IPS-11a (cell line): ENCODE results near the gene LSMEM2.
"Not testable (repeated sequence)": the region's sequence is repeated elsewhere in the genome, so short reads cannot be mapped to it uniquely, and the experiment has no call there.

Experiments
- H3K4me3 ChIP-seq: one replicate; pipeline ENCODE4 v1.5.1; 2013; ENCODE audit warnings: low read depth, low read length, control low read depth

LSMEM2 gene

DNA sequence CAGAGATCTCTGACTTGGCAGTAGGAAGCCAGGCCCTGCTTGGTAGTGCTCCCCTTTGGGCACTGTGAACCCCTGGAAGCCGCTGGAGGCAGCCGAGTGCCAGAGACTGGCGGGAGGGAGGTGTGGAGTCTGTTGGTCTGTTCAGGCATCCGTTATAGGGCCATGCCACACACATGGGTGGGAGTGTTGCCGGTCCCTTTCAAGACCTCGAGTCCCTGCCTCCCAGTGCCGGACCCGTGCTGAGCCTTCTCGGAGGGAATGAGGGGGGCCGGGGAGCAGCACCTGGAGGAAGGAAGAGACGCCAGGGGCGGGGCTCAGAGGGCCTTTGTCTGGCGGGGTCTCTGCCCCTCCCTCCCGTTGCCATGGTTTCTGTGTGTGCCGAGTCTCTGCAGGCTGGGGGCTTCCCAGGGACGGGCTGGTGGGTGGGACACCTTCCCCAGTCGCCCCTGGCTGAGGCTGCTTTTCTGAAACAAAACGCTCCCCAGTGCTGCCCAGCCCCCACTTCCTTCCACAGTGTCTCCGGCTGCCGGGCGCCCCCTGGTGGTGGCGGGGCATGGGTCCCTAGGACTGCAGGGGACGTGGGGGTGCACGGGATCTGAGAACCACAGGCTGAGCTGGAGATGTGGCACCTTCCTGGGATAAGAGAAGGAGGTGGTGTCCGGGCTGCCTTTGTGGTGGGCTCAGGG lies 32.9 kb upstream of the LSMEM2 start:
- H3K4me3 ChIP-seq: no peak overlapping the region

DNA sequence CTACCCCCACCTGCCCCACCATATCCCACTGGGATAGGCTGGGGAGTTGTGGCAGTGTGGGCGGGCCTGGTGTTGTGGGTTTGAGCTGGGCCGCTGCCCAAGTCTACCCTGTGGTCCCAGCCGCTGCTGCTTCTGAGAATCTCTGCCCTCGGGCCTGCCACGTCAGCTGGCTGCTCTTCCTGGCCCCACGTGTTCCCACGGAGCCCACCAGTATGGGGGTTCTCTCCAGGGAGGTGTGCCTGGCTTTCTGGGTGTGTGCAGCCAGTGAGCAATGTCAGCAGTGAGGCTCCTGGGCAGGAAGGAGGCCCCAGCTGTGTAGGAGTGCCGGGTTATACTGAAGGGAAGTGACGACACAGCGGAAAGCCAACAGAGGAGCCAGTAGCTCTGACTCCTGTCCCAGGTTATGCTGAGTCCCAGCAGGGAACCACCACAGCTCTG lies 32.4 kb upstream of the LSMEM2 start:
- H3K4me3 ChIP-seq: no peak overlapping the region

DNA sequence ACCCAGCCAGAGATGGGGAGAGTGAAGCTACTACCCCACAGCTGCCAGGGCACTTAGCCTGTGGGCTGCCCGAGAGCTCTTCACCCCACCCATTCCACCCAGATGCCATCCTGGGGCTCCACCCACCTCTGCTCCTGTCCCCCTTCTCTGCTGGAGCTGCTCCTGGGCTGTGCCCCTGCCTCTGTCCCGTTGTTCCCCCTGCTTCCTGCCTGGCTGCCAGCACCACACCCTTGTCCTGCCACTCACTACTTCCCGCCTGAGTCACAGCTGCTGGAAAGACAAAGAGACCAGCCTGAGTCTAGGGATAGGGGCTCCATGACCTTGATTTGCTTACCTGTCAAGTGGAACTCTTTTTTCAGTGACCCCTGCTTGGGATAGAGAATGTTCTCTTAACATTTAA lies 30.5 kb upstream of the LSMEM2 start:
- H3K4me3 ChIP-seq: no peak overlapping the region

DNA sequence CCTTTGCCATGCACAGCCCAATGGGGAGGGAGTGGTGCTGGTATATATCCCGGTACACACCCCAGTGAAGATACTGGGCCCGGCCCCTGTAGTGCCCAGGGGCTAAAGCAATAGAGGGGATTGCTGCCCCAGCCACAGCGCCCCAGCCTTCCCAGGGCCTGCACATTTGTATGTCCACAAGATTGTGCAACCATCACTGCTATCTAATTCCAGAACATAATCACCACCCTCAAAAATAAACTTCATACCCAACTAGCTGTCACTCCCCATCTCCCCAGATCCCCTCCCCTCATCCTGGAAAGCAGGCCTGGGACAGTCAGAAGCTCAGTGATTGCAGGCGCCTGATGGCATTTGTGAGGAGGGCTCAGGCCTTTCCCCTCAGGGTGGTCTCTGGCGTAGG lies 29.4 kb upstream of the LSMEM2 start:
- H3K4me3 ChIP-seq: no peak overlapping the region

DNA sequence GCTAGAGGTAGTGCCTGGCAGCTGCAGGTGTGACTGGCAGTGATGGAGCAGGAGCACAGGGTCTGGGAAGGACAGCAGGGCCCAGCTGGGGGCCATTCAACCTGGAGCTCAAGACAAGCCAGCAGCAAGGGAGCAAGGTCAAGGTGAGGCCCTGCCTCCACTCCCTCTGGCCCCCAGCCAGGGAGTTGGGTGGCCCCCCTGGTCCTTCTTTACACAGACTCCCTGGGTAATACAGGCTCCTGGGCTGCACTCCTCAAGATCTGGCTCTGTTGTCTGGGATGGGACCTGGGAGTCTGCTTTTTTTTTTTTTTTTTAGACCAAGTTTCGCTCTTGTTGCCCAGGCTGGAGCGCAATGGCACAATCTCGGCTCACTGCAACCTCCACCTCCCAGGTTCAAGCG lies 28.4 kb upstream of the LSMEM2 start:
- no peak overlapping the region for H3K4me3 ChIP-seq

DNA sequence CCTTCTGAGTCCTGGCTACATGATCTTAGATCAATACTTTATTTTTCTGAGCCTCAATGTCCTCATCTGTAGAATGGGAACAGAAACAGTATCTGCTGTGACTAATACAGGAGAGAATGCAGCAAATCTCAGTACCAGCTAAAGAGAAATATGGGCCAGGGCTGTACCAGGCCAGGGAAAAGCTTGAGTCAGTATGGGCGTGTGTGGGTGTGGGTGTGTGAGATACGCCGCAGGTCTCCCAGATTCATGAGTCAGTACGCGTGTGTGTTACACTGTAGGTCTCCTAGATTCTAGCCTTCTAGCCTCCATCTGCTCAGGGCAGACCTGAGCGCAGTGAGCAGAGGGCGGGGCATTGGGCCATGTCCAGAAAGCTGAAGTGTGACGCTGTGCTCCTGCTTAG lies 27.7 kb upstream of the LSMEM2 start:
- no peak overlapping the region for H3K4me3 ChIP-seq

DNA sequence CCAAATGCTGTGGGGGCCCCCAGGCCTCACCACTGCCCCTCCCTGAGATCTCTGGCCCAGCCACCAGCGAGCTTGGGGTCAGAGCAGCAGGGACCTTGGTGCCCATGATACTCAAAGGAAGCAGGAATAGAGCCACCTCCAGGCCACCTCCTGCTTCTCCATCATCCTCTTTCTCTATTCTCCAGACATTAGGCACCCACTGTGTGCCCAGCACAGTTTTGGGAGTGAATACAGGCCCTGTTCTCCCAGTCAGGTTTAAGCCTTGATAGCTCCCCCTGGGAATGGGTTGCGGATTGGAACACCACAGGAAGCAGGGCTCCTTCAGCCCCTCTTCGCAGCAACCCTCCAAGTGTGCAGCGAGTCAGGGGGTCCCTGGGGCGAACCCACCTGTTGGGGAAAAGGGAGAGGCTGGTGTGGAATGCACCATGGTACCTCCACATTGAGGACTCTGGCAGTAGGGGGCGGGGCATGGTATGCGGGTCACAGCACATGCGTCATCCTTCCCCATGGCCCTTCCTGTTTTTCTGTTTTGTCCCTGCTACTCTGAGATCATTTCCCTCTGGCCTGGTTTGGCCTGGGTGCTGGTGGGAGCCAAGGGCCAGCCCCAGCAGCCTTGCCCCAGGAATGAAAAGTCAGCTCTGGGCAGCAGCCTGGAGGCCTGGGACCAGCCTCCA lies 24.2 kb upstream of the LSMEM2 start:
- H3K4me3 ChIP-seq: no peak overlapping the region

DNA sequence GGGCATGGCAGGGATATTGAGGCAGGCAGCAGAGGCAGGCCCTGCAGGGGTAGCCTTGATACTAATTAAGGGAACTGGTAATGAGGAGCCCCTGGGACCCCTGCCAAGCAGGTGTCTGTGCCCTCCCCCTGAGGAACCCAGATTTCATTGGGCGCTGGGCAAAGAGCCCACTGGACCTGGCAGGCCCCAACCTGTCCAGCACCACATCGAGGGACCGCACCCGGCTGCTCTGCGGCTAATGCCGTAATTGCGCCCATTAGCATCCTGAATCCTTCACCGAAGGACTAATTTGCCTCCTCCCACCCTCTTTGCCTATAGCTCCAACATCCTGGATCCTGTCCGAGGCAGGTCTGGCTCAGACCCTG lies 23.7 kb upstream of the LSMEM2 start:
- no peak overlapping the region for H3K4me3 ChIP-seq

DNA sequence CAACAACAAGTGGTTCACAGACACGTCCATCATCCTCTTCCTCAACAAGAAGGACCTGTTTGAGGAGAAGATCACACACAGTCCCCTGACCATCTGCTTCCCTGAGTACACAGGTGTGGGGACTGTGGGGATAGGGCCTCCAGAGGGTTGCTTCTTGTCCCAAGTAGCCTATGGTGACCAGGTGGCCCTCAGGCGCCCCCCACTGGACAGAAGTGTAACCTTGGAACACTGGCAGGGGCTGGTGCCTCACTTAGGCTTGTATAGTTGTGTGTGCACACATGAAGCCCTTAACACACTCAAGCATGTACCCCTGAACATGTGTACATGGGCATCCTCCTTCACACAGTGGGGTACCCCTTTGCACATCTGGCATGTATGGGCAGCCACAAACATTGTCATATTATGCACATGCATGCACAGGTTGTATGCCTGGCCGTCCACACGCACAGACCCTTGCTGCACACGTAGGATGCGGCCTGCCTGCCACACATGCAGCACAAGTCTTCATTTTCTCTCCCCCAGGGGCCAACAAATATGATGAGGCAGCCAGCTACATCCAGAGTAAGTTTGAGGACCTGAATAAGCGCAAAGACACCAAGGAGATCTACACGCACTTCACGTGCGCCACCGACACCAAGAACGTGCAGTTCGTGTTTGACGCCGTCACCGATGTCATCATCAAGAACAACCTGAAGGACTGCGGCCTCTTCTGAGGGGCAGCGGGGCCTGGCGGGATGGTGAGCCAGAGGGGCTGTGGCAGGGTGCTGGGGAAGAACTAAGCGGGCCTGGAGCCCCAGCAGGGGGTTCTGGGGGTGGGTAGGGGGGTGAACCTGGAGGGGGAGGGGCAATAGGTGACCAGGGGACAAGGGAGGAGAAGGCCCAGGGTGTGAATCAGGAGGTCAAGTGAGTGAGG lies 21.7 kb upstream of the LSMEM2 start:
- H3K4me3 ChIP-seq: no peak overlapping the region

DNA sequence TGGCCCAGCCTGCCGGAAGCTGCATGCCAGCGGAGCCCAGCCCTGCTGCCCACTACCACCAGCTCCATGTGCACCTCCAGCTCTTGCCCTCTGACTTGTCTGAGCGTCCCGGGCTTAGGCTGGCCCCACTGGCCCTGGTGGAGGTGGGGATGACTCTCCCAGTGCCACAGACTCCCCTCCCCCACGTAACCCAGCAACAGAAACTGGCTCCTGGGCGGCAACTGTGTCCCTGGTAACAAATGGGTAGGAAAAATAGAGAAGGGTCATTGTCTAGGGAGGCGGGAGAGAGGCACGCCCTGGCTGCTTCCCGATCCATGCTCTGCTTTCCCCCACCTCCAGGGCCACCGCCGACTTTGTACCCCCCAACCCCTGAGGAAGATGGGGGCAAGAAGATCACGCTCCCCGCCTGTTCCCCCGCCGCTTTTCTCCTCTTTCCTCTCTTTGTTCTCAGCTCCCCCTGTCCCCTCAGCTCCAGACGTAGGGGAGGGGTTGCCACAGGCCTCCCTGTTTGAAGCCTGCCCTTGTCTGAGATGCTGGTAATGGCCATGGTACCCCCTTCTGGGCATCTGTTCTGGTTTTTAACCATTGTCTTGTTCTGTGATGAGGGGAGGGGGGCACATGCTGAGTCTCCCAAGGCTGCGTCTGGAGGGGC lies 20.7 kb upstream of the LSMEM2 start:
- no peak overlapping the region for H3K4me3 ChIP-seq

DNA sequence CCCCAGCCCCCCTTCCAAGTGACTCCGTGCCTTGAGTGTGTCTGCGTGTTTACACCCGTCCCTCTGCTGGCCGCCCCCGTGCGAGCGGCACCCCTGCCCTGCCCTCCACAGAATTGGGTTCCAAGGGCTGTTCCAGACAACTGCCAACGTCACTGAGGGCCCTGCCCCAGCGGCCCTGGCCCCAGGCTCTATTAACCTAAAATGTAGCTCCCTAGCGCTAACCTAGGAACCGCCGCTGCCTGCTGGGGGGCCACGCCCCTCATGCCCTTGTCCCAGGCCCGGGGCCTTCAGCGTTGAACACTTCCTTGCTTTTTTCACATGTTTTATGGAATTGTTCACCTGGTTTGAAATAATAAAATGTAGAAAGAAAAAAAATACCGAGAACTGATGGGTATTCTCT lies 19.9 kb upstream of the LSMEM2 start:
- H3K4me3 ChIP-seq: no peak overlapping the region

DNA sequence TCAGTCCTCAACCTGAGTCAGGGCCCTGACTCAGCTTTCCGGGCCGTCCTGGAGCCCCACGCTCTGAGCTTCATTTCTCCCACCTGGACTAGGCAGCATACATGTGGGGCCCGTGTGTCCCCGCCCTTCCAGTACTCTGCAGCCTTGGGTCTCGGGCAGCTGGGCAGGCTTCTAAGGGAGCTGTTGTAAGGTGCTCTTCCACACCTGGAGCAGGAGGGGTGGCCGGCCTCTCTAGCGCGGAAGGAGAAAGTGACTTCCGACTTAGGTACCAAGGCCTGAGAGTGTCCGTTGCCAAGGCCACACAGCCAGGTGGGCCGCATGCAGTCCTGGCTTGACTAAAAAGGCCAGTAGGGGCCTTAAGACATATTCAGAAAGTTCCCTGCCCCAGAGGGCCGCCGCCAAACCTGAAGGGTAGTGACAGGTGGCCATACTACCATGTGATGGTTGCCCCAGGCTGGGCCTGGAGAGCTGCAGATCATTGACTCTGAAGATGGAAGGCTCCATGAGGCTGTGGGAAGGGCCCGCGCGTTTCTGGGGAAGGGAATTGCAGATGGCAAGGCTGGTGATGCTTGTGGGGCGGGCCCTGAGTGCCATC lies 19.4 kb upstream of the LSMEM2 start:
- H3K4me3 ChIP-seq: no peak overlapping the region

DNA sequence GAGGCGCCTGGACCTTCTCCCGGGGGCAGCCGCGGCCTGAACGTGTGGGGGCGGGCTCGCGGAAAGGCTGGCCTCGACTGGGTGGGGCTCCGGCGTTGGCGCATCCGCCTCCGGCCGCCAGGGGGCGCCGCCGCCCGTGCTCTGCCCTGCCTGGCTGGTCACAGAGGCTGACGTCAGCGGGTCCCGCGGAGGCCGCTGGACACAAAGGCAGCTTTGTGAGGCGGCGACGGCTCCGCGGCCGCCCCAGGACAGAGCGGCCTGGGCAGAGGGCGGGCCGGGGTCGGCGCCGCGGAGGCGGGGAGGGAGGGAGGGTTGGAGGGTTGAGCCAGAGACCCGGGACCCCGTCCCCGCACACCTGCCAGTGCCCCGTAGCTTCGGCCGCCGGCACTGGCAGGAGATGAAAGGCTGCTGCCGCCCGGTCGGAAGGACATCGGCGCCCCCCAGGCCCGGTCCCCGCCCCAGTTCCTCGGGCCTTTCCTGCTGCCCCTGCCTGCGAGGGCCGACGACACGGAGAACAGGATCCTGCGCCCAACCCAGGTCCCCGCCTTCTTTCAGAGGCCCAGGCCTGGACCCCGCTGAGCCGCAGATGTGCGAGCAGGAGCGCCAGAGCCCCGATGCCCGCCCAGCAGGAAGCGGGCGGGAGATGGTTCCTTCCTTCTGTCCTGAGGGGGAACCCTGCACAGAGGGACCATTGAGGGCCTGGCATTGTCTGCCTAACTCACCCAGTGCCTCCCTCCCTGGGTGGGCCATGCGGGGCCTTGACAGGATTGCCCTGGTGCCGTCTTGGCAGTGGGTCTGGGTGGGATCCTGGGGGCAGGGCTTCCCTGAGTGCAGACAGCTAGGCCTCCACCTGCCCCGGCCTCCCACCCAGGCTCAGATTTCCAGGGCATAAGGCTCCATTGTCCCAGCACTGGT lies 18.6 kb upstream of the LSMEM2 start:
- H3K4me3 ChIP-seq: no peak overlapping the region

DNA sequence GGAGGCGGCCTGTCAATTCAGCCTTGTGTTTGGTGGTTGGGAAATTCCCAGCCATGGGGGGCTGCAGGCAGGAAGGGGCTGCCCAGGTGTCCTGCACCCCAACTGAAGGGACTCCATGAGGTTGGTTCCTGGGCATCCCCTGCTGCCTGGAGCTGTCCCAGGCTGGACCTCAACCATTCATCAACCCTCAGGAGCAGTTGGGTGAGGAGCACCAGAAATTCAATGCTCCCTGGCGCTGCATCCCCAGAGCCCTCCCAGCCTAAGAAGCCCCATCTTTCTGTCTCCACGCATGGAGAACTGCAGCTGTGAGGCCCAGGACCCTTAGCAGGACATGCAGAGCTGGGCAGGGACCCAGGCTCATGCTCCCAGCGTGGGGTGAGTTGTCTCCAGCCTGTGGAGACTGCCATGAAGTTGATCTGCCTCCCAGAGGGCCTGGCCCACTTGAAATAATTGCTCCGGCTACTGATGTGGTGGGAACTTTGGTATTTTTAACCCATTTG lies 17.9 kb upstream of the LSMEM2 start:
- no peak overlapping the region for H3K4me3 ChIP-seq

DNA sequence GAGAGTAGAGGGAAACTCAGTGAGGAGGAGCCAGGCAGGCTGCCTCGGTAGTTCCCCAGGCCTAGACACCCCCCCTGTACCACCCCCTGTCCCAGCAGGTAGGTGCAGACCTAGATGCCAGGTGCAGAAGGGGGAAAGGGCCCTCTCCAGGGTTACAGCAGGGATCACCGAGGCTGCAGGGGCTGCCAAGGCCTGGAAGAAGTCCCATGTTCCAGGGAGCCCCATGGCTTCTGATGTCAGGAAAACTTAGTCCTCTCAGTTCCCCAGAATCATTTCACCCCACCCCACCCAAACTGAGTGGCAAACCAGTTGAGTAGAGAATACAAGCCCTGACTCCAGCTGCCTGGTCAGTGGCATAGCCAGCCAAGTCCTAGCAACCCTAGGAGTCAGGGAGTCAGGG lies 17.4 kb upstream of the LSMEM2 start:
- no peak overlapping the region for H3K4me3 ChIP-seq

DNA sequence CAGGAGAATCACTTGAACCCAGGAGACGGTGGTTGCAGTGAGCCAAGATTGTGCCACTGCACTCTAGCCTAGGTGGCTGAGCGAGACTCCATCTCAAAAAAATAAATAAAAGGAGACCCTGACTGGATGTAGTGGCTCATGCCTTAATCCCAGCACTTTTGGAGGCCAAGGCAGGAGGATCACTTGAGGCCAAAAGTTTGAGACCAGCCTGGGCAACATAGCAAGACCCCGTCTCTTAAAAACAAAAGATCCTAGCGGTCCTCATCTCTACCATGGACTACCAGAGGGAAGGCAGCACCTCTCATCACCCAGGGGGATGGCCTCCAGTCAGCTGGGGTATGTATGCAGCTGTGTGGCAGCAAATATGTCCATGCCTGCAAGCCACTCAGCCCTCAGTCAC lies 16.7 kb upstream of the LSMEM2 start:
- not testable (repeated sequence) for H3K4me3 ChIP-seq

DNA sequence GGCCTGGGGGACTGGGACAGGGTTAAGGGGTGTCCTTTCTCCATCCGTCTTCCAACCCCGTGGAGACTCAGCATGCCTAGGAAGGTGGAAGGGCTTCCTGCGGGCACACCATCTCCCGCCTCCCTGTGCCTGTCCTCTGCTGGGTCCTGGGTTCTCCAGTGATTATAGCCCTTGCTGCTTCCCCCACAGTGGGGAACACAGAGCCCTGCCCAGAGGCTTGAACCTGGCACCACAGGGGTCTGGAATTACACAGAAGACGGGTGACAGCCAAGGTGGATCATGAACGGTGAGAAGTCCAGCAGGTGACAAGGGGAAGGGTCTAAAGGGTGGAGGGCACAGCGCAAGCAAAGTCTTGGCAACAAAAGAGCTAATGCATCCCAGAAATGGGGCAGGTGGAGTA lies 16.1 kb upstream of the LSMEM2 start:
- H3K4me3 ChIP-seq: no peak overlapping the region

DNA sequence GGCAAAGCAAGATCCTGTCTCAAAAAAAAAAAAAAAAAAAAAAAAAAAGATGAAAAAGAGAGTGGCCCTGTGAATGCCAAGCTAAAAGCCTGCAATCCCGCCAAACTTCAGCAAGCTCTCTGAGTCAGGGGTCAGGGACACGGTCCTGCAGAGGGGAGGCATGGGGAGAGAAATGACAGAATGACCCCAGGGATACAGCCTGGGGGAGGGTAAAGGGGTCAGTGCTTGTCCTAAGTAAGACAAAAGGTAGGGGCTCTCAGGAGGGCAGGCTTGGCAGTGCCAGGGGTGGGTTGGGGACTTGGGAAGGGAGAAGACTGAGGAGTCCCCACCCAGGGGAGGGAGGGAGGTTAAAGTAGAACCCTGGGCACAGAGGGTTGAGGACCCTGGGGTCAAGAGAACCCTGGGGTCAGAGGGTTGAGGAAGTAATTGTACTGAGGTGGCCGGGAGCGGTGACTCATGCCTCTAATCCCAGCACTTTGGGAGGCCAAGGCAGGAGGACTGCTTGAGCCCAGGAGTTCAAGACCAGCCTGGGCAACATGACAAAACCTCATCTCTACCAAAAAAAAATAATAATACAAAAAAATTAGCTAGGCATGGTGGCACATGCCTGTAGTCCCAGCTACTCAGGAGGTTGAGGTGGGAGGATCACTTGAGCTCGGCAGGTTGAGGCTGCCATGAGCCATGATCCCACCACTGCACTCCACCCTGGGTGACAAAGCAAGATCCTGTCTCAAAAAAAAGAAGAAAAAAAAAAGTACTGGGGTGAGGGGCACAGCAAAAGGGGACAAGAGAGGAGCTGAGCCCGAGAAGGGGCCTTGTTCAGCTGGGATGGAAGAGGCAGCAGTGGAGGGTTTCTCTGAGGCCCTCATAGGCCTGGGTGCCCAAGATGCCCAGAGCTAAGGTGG lies 15.2 kb upstream of the LSMEM2 start:
- H3K4me3 ChIP-seq: no peak overlapping the region
